GM12865 (cell line): Measurements from ENCODE around the gene KSR1.

Experiments used
- DNase-seq: peaks from one replicate; pipeline ENCODE4 v3.0.0; 2010; ENCODE audit warnings: low read depth
- H3K4me3 ChIP-seq: 2 replicates; pipeline ENCODE4 v1.5.1; 2011; ENCODE audit warnings: mild to moderate bottlenecking, low read depth, low read length, control low read depth
- CTCF ChIP-seq: IDR thresholded peaks from 2 replicates; pipeline ENCODE4 v1.5.1; 2011; ENCODE audit warnings: low read length, control low read depth, low read depth, inconsistent platforms; ENCODE audit not compliant: insufficient read depth; ENCODE audit errors: missing control alignments

The KSR1 gene

GRCh38 chr17:27539794-27540317 is 83.6 kb downstream of the KSR1 start:
- no peak for DNase-seq
- TF ChIP-seq CTCF = no peak
- H3K4me3 ChIP-seq = no peak overlapping the region

- DNase-seq = no peak
- TF ChIP-seq CTCF = no peak
- H3K4me3 ChIP-seq = no peak overlapping the region
Observed at GRCh38 chr17:27540318-27541101, 84.3 kb downstream of the KSR1 start.

- TF ChIP-seq CTCF = no peak
- no peak for DNase-seq
- H3K4me3 ChIP-seq = no peak overlapping the region
Observed at GRCh38 chr17:27541301-27542023, 85.2 kb downstream of the KSR1 start.

- DNase-seq = no peak
- no peak for TF ChIP-seq CTCF
- H3K4me3 ChIP-seq = no peak overlapping the region
Observed at GRCh38 chr17:27542841-27543463, 86.7 kb downstream of the KSR1 start.

- no peak for DNase-seq
- no peak for TF ChIP-seq CTCF
- H3K4me3 ChIP-seq = no peak overlapping the region
Observed at GRCh38 chr17:27543464-27543856, 87.2 kb downstream of the KSR1 start.

GRCh38 chr17:27543958-27544349 is 87.7 kb downstream of the KSR1 start:
- TF ChIP-seq CTCF = no peak
- no peak overlapping the region for H3K4me3 ChIP-seq
- DNase-seq = no peak
